ENCODE measurements around the gene DGKI.

GRCh38 chr7:137618748-137619147 lies 228.0 kb downstream of the DGKI start:
- TF ChIP-seq, protein P1, sequence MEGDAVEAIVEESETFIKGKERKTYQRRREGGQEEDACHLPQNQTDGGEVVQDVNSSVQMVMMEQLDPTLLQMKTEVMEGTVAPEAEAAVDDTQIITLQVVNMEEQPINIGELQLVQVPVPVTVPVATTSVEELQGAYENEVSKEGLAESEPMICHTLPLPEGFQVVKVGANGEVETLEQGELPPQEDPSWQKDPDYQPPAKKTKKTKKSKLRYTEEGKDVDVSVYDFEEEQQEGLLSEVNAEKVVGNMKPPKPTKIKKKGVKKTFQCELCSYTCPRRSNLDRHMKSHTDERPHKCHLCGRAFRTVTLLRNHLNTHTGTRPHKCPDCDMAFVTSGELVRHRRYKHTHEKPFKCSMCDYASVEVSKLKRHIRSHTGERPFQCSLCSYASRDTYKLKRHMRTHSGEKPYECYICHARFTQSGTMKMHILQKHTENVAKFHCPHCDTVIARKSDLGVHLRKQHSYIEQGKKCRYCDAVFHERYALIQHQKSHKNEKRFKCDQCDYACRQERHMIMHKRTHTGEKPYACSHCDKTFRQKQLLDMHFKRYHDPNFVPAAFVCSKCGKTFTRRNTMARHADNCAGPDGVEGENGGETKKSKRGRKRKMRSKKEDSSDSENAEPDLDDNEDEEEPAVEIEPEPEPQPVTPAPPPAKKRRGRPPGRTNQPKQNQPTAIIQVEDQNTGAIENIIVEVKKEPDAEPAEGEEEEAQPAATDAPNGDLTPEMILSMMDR (conservative IDR thresholded peaks at IDR 0.05) = no peak
- TF ChIP-seq EZH2 (IDR thresholded peaks at IDR 0.05; ENCODE audit: low read depth) = no peak
